GM12878 (cell line): ENCODE results near the gene ZNF582. TPM values are rescaled to one million over a fixed set of nuclear protein-coding genes. Genes with fewer than 3 reads are reported as not detected.

Experiments used
- FOXM1 ChIP-seq: IDR thresholded peaks from 2 replicates; pipeline ENCODE4 v1.6.1; 2012; ENCODE audit warnings: low read depth, mild to moderate bottlenecking, inconsistent platforms, low read length, moderate library complexity
- MEF2B ChIP-seq: fragments of 450-650 bp; IDR thresholded peaks from 2 replicates; pipeline ENCODE4 v1.6.1; 2018; ENCODE audit warnings: mild to moderate bottlenecking, moderate library complexity; ENCODE audit not compliant: partially characterized antibody, poor library complexity, severe bottlenecking
- MXI1 ChIP-seq: fragments of 150-350 bp; IDR thresholded peaks from 2 replicates; pipeline ENCODE4 v1.6.1; 2011; ENCODE audit warnings: low read depth, mild to moderate bottlenecking, inconsistent platforms, low read length, improper control_type of control experiment
- NR2F1 ChIP-seq: fragments of 450-650 bp; conservative IDR thresholded peaks from 2 replicates; pipeline ENCODE4 v1.6.1; 2017; ENCODE audit warnings: mild to moderate bottlenecking
- PAX5 ChIP-seq: IDR thresholded peaks from 2 replicates; pipeline ENCODE4 v1.6.1; 2011; ENCODE audit warnings: low read depth, low read length, borderline replicate concordance
- POLR2A ChIP-seq: IDR thresholded peaks from 2 replicates; pipeline ENCODE4 v1.6.1; 2011; ENCODE audit warnings: low read depth, mild to moderate bottlenecking, low read length
- POU2F2 ChIP-seq: IDR thresholded peaks from 3 replicates; pipeline ENCODE4 v1.6.1; 2011; ENCODE audit warnings: low read depth, mild to moderate bottlenecking, low read length, borderline replicate concordance
- SMC3 ChIP-seq: IDR thresholded peaks from 2 replicates; pipeline ENCODE4 v1.6.1; 2011; ENCODE audit warnings: low read length, improper control_type of control experiment, borderline replicate concordance
- TCF3 ChIP-seq: IDR thresholded peaks from 2 replicates; pipeline ENCODE4 v1.6.1; 2012; ENCODE audit warnings: low read depth, mild to moderate bottlenecking, low read length, borderline replicate concordance; ENCODE audit not compliant: insufficient read depth
- ZNF274 ChIP-seq: IDR thresholded peaks from one replicate; pipeline ENCODE4 v1.8.0; 2011; ENCODE audit not compliant: insufficient read length, insufficient read depth
- polyA plus RNA-seq, 11 experiments: library from polyadenylated mRNA; depleted of rRNA in 4 of 11; unstranded in 6 of 11; stranded (reverse) in 5 of 11; fragments of >200 nt; fragmentation: Nextera tagmentation in 4 of 11; fragmentation: Illumina TruSeq in 1 of 11; extraction: Ambion mirVana in 4 of 11; extraction: Trizol in 1 of 11; gene quantifications; 1 replicate in 1 of 11; 2 replicates in 10 of 11; pipeline versions ENCODE4 v1.2.1 to v1.2.3, GENCODE V29; 2011 to 2016; ENCODE audit warnings: inconsistent platforms in 2 of 11, missing spikeins in 2 of 11, low read depth in 1 of 11
- total RNA-seq, 4 experiments: library from RNA; depleted of rRNA in 3 of 4; stranded (reverse); fragments of >200 nt in 3 of 4; fragmentation: Illumina TruSeq in 1 of 4; extraction: Trizol in 1 of 4; gene quantifications; 2 replicates each; pipeline versions ENCODE4 v1.2.1 to v1.2.3, GENCODE V29; 2013 to 2021
- TF ChIP-seq, protein P1 (sequence below): fragments of 450-650 bp; IDR thresholded peaks from 2 replicates; pipeline ENCODE4 v1.6.1; 2017; ENCODE audit warnings: low read depth, mild to moderate bottlenecking, moderate library complexity
- TF ChIP-seq, protein P2 (sequence below): IDR thresholded peaks from 2 replicates; pipeline ENCODE4 v1.6.1; 2011; ENCODE audit warnings: borderline replicate concordance, low read depth, mild to moderate bottlenecking, moderate library complexity, low read length; ENCODE audit not compliant: insufficient read depth, poor library complexity, severe bottlenecking
- TF ChIP-seq, protein P3 (sequence below): IDR thresholded peaks from 2 replicates; pipeline ENCODE4 v1.6.1; 2012; ENCODE audit warnings: low read depth, low read length, improper control_type of control experiment

Gene ZNF582
- total and polyA plus RNA-seq, 10 of the 15 experiments (the other 5 are each of a cell fraction or from before 2014, with no cell fraction given), result 0.37 to 1.4 (median 0.85) TPM; not detected in 1

DNA sequence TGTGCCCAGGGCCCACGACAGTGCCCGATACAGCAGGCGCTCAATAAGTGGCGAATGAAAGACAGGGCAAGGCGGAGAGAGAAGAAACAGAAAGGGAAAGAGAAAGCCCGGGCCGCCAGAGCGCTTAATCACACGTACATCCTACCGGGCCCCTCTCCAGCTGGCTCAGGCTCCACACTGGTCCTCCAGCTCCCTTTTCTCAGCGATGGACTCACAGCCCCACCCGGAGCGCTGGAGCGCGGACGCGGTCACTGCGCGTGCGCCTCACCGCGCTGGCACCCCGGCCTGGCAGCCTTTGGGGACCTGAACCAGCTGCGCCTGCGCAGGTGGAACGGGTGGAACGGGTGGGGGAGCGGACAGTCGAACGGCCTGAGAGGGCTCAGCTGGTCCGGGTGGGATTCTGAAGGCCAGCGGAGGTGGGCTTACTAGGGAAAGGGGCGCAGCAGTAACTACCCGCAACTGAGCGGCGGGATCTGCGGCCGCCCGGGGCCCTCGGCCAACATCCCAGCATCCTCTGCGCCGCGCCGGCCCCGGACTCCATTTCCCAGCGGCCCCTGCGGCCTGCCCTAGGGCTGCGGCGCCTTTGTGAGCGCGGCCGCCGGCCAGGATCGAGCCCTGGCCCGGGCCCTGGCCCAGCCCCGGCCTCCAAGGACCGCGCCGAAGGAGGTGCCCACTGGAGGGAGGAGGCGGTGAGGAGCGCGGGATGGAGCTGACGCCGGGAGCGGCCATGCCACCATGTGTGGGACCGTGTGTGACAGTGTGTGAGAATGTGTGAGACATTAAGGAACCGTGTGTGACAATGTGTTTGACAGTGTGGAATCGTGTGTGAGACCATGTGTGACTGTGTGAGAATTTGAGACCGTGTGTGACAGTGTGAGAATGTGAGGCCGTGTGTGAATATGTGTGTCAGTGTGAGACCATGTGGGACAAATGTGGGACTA lies 10.7 kb upstream of the ZNF582 start, which contains the start of gene ZNF583 (continued):
- TF ChIP-seq MEF2B, result no peak
- TF ChIP-seq ZNF274, result no peak
- TF ChIP-seq, protein P1, sequence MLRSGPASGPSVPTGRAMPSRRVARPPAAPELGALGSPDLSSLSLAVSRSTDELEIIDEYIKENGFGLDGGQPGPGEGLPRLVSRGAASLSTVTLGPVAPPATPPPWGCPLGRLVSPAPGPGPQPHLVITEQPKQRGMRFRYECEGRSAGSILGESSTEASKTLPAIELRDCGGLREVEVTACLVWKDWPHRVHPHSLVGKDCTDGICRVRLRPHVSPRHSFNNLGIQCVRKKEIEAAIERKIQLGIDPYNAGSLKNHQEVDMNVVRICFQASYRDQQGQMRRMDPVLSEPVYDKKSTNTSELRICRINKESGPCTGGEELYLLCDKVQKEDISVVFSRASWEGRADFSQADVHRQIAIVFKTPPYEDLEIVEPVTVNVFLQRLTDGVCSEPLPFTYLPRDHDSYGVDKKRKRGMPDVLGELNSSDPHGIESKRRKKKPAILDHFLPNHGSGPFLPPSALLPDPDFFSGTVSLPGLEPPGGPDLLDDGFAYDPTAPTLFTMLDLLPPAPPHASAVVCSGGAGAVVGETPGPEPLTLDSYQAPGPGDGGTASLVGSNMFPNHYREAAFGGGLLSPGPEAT, result no peak
- TF ChIP-seq, protein P2, sequence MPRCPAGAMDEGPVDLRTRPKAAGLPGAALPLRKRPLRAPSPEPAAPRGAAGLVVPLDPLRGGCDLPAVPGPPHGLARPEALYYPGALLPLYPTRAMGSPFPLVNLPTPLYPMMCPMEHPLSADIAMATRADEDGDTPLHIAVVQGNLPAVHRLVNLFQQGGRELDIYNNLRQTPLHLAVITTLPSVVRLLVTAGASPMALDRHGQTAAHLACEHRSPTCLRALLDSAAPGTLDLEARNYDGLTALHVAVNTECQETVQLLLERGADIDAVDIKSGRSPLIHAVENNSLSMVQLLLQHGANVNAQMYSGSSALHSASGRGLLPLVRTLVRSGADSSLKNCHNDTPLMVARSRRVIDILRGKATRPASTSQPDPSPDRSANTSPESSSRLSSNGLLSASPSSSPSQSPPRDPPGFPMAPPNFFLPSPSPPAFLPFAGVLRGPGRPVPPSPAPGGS, result peak; percentile 95
- TF ChIP-seq PAX5, result peak; percentile 27; the same call in 1 of the 2 replicates
- peak; percentile 45; the same call in 1 of the 2 replicates for TF ChIP-seq NR2F1
- no peak for TF ChIP-seq FOXM1
- TF ChIP-seq, protein P3, sequence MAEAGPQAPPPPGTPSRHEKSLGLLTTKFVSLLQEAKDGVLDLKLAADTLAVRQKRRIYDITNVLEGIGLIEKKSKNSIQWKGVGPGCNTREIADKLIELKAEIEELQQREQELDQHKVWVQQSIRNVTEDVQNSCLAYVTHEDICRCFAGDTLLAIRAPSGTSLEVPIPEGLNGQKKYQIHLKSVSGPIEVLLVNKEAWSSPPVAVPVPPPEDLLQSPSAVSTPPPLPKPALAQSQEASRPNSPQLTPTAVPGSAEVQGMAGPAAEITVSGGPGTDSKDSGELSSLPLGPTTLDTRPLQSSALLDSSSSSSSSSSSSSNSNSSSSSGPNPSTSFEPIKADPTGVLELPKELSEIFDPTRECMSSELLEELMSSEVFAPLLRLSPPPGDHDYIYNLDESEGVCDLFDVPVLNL, result no peak
- TF ChIP-seq TCF3, result peak; percentile 22; the same call in 1 of the 2 replicates
- peak; percentile 11; the same call in 1 of the 3 replicates for TF ChIP-seq POU2F2
- TF ChIP-seq MXI1, result no peak
- TF ChIP-seq SMC3, result no peak
- TF ChIP-seq POLR2A, result peak; percentile 47
